ENCODE results near the gene METTL8. TPM values are rescaled to one million over a fixed set of nuclear protein-coding genes. Genes with fewer than 3 reads are reported as not detected.

METTL8 gene
- total RNA-seq, 2 experiments from 2014 or later: 32.9 to 34.5 TPM

GRCh38 chr2:171451074-171451473 is 17.3 kb upstream of the METTL8 start:
- Mint-ChIP-seq H3K27me3 (ENCODE audit: low read depth) (no peaks in the 10 kb centered on the region), H3K9me3 (no peaks in the 10 kb centered on the region), H3K4me3 (no peak overlapping the region), H3K27ac (no peak overlapping the region), H3K4me1 (ENCODE audit: low read depth) (no peaks in the 10 kb centered on the region), H3K36me3 (ENCODE audit: low read depth) (peaks cover 34% of the 10 kb centered on the region)
- intact Hi-C loops (cut with micrococcal nuclease): no loop called here
- DNase-seq: no peak
- CTCF ChIA-PET: no interaction called here

GRCh38 chr2:171447675-171448074 is 13.9 kb upstream of the METTL8 start:
- DNase-seq: peak; percentile 7
- CTCF ChIA-PET: interaction anchor here (0.6 to 0.9 kb wide), 3 partner anchors 126 to 457 kb away, joined by 3 read pairs; no protein-coding TSS in a partner anchor
- no peak overlapping the region for H3K27ac Mint-ChIP-seq
- peaks cover 24% of the 10 kb centered on the region for H3K36me3 Mint-ChIP-seq (ENCODE audit: low read depth)
- no peaks in the 10 kb centered on the region for H3K4me1 Mint-ChIP-seq (ENCODE audit: low read depth)
- H3K27me3 Mint-ChIP-seq (ENCODE audit: low read depth): no peaks in the 10 kb centered on the region
- intact Hi-C loops (cut with micrococcal nuclease): loop anchor here (1.0 kb wide), 1 partner anchor 474 kb away; no protein-coding TSS in a partner anchor
- H3K9me3 Mint-ChIP-seq: no peaks in the 10 kb centered on the region
- no peak overlapping the region for H3K4me3 Mint-ChIP-seq

GRCh38 chr2:171441470-171441869 is 7.7 kb upstream of the METTL8 start:
- intact Hi-C loops (cut with micrococcal nuclease): no loop called here
- DNase-seq: no peak
- H3K4me3 Mint-ChIP-seq: no peak overlapping the region
- H3K4me1 Mint-ChIP-seq (ENCODE audit: low read depth): peaks cover 22% of the 10 kb centered on the region
- CTCF ChIA-PET: interaction anchor here (0.9 kb wide), 1 partner anchor 468 kb away, joined by 4 read pairs; no protein-coding TSS in a partner anchor
- H3K27me3 Mint-ChIP-seq (ENCODE audit: low read depth): no peaks in the 10 kb centered on the region
- no peak overlapping the region for H3K27ac Mint-ChIP-seq
- no peaks in the 10 kb centered on the region for H3K9me3 Mint-ChIP-seq
- H3K36me3 Mint-ChIP-seq (ENCODE audit: low read depth): peaks cover 42% of the 10 kb centered on the region

- no peak overlapping the region for H3K4me3 Mint-ChIP-seq
- intact Hi-C loops (cut with micrococcal nuclease): loop anchor here (10.0 kb wide), 1 partner anchor 1612 kb away; the partner anchor contains the start of genes METTL5 and UBR3
- no peak overlapping the region for H3K27ac Mint-ChIP-seq
- peaks cover 2% of the 10 kb centered on the region for H3K9me3 Mint-ChIP-seq
- H3K4me1 Mint-ChIP-seq (ENCODE audit: low read depth): peaks cover 54% of the 10 kb centered on the region
- H3K27me3 Mint-ChIP-seq (ENCODE audit: low read depth): no peaks in the 10 kb centered on the region
- peak; percentile 16 for DNase-seq
- peaks cover 56% of the 10 kb centered on the region for H3K36me3 Mint-ChIP-seq (ENCODE audit: low read depth)
- CTCF ChIA-PET: no interaction called here
These were observed 2.5 kb upstream of the METTL8 start for GRCh38 chr2:171436307-171436706.

- Mint-ChIP-seq H3K36me3 (ENCODE audit: low read depth) (peaks cover 60% of the 10 kb centered on the region), H3K4me1 (ENCODE audit: low read depth) (peaks cover 54% of the 10 kb centered on the region), H3K27me3 (ENCODE audit: low read depth) (no peaks in the 10 kb centered on the region), H3K4me3 (peak within 1 kb of the TSS; percentile 86), H3K27ac (peak within 1 kb of the TSS; percentile 94), H3K9me3 (peaks cover 8% of the 10 kb centered on the region)
- CTCF ChIA-PET: interaction anchor here (0.6 to 2.0 kb wide), 4 partner anchors 18 to 504 kb away, joined by 3 to 7 read pairs (median 4); no protein-coding TSS in a partner anchor
- intact Hi-C loops (cut with micrococcal nuclease): loop anchor here (1.0 to 10.0 kb wide), 12 partner anchors 13 to 1610 kb away; partner anchors contain the start of genes DYNC1I2, GORASP2, HAT1 and METTL5
- DNase-seq: peak; percentile 96
These were observed 511 bp upstream of the METTL8 start, which contains the start of gene DCAF17 for GRCh38 chr2:171434013-171434989. Gene DCAF17, plus strand, starts transcription at chr2:171434226. Its CDS starts 352 bp downstream, at chr2:171434578.

- peak overlapping the region; percentile 86 for H3K4me3 Mint-ChIP-seq
- H3K4me1 Mint-ChIP-seq (ENCODE audit: low read depth): peaks cover 49% of the 10 kb centered on the region
- intact Hi-C loops (cut with micrococcal nuclease): loop anchor here (10.0 kb wide), 1 partner anchor 1608 kb away; the partner anchor contains the start of genes METTL5 and UBR3
- CTCF ChIA-PET: interaction anchor here (0.7 to 2.0 kb wide), 6 partner anchors 16 to 503 kb away, joined by 3 to 7 read pairs (median 3); no protein-coding TSS in a partner anchor
- H3K9me3 Mint-ChIP-seq: peaks cover 8% of the 10 kb centered on the region
- H3K27me3 Mint-ChIP-seq (ENCODE audit: low read depth): no peaks in the 10 kb centered on the region
- H3K36me3 Mint-ChIP-seq (ENCODE audit: low read depth): peaks cover 52% of the 10 kb centered on the region
- peak; percentile 56 for DNase-seq
- H3K27ac Mint-ChIP-seq: peak overlapping the region; percentile 94
These were observed 624 bp downstream of the METTL8 start for GRCh38 chr2:171432969-171433762.

- no peak for DNase-seq
- peaks cover 45% of the 10 kb centered on the region for H3K36me3 Mint-ChIP-seq (ENCODE audit: low read depth)
These were observed 1.4 kb downstream of the METTL8 start for GRCh38 chr2:171432206-171432968.

GRCh38 chr2:171431677-171432167 is 2.1 kb downstream of the METTL8 start:
- H3K27ac Mint-ChIP-seq: peak overlapping the region; percentile 65
- peak overlapping the region; percentile 86 for H3K4me3 Mint-ChIP-seq
- DNase-seq: no peak
- CTCF ChIA-PET: interaction anchor here (0.5 to 1.4 kb wide), 5 partner anchors 10 to 503 kb away, joined by 3 to 5 read pairs (median 3); partner anchors contain the start of gene GORASP2
- H3K27me3 Mint-ChIP-seq (ENCODE audit: low read depth): no peaks in the 10 kb centered on the region
- peaks cover 42% of the 10 kb centered on the region for H3K36me3 Mint-ChIP-seq (ENCODE audit: low read depth)
- H3K9me3 Mint-ChIP-seq: peaks cover 8% of the 10 kb centered on the region
- intact Hi-C loops (cut with micrococcal nuclease): loop anchor here (10.0 kb wide), 1 partner anchor 1607 kb away; the partner anchor contains the start of genes METTL5 and UBR3
- H3K4me1 Mint-ChIP-seq (ENCODE audit: low read depth): peaks cover 38% of the 10 kb centered on the region

More at GRCh38 chr2:171432206-171432968, 1.4 kb downstream of the METTL8 start:
- intact Hi-C loops (cut with micrococcal nuclease): loop anchor here (10.0 kb wide), 1 partner anchor 1608 kb away; the partner anchor contains the start of genes METTL5 and UBR3
- H3K27ac Mint-ChIP-seq: peak overlapping the region; percentile 94
- H3K4me1 Mint-ChIP-seq (ENCODE audit: low read depth): peaks cover 43% of the 10 kb centered on the region
- CTCF ChIA-PET: interaction anchor here (1.1 to 2.0 kb wide), 3 partner anchors 10 to 113 kb away, joined by 3 to 7 read pairs (median 5); no protein-coding TSS in a partner anchor
- peak overlapping the region; percentile 86 for H3K4me3 Mint-ChIP-seq
- no peaks in the 10 kb centered on the region for H3K27me3 Mint-ChIP-seq (ENCODE audit: low read depth)
- peaks cover 8% of the 10 kb centered on the region for H3K9me3 Mint-ChIP-seq

- CTCF ChIA-PET: interaction anchor here (0.8 to 1.4 kb wide), 4 partner anchors 9 to 502 kb away, joined by 3 to 5 read pairs (median 4); partner anchors contain the start of gene GORASP2
- Mint-ChIP-seq H3K27ac (no peak overlapping the region), H3K36me3 (ENCODE audit: low read depth) (peaks cover 37% of the 10 kb centered on the region), H3K27me3 (ENCODE audit: low read depth) (no peaks in the 10 kb centered on the region), H3K4me1 (ENCODE audit: low read depth) (peaks cover 30% of the 10 kb centered on the region), H3K4me3 (no peak overlapping the region), H3K9me3 (peaks cover 8% of the 10 kb centered on the region)
- intact Hi-C loops (cut with micrococcal nuclease): loop anchor here (10.0 kb wide), 1 partner anchor 1606 kb away; the partner anchor contains the start of genes METTL5 and UBR3
- peak; percentile 22 for DNase-seq
These were observed 3.0 kb downstream of the METTL8 start for GRCh38 chr2:171430516-171431410.
